ENCODE data around the gene NKAIN2.

GRCh38 chr6:124777863-124778262, 974.2 kb downstream of the NKAIN2 start:
- TF ChIP-seq, protein P1, sequence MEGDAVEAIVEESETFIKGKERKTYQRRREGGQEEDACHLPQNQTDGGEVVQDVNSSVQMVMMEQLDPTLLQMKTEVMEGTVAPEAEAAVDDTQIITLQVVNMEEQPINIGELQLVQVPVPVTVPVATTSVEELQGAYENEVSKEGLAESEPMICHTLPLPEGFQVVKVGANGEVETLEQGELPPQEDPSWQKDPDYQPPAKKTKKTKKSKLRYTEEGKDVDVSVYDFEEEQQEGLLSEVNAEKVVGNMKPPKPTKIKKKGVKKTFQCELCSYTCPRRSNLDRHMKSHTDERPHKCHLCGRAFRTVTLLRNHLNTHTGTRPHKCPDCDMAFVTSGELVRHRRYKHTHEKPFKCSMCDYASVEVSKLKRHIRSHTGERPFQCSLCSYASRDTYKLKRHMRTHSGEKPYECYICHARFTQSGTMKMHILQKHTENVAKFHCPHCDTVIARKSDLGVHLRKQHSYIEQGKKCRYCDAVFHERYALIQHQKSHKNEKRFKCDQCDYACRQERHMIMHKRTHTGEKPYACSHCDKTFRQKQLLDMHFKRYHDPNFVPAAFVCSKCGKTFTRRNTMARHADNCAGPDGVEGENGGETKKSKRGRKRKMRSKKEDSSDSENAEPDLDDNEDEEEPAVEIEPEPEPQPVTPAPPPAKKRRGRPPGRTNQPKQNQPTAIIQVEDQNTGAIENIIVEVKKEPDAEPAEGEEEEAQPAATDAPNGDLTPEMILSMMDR (IDR thresholded peaks at IDR 0.05; ENCODE audit: insufficient read depth, low read length, poor library complexity, severe bottlenecking) = no peak
- TF ChIP-seq EZH2phosphoT487 (conservative IDR thresholded peaks at IDR 0.05; ENCODE audit: low read length) = no peak
